ENCODE data around the gene XRCC3. TPM values are rescaled to one million over a fixed set of nuclear protein-coding genes. Genes with fewer than 3 reads are reported as not detected.

XRCC3 gene
- total RNA-seq, 4 donors from 2014 or later, result 11.6 to 42.9 (median 16.2) TPM

GRCh38 chr14:103700753-103701490 is 14.3 kb downstream of the XRCC3 start:
- peaks cover 0 to 29% (median 9%) of the 10 kb centered on the region in 4 donors for H3K4me1 ChIP-seq
- no peak for TF ChIP-seq POLR2A (IDR thresholded peaks at IDR 0.05)
- TF ChIP-seq CTCF (IDR thresholded peaks at IDR 0.05), result no peak
- H3K27ac ChIP-seq, result no peak overlapping the region
- H3K9me3 ChIP-seq, result no peaks in the 10 kb centered on the region
- no peaks in the 10 kb centered on the region for H3K27me3 ChIP-seq
- H3K4me3 ChIP-seq, result no peak overlapping the region
- peak in 1 of 3 donors; percentile 46 for DNase-seq
- H3K36me3 ChIP-seq, result peaks cover 0 to 75% (median 0%) of the 10 kb centered on the region in 3 donors

DNA sequence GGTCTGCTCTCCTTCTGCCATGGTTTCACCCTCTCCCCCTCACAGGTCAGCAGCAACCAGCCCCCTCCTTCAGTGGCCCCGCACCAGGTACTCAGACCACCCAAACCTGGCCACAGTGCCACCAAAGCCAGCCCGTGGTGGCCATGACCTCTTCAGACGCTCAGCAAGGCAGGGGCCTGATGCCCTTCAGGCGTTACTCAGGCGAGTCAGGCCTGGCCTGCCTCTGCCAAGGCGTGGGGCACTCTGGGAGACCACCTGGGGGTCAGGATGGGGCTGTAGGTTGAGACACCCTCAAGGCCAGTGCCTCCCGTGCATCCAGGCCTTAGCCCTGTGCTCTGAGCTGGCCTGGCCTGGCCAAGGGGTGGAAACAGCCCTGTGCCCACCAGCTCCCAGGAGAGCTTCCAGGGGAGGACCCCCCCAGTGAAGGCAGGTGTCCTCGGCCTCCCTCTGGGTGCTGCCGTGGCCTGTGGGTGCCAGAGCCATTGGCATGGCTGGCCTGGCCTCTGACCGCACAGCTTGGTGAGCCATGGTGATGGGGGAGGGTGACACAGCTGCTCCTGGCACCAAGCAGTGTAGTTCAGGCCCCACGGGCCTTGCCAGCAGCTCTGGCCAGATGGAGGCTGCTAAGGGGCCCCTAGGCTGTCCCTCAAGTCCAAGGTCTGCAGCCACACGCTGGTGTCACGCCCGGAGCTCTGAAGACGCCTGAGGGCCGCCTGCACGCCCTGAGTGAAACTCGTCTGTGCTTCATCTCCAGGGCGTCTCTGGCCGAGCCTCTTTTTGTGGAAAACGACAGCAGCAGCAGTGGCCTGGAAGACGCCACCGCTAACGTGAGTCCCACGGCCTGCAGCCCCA is 15.1 kb downstream of the XRCC3 start:
- Histone ChIP-seq H3K27ac (no peak overlapping the region), H3K9me3 (no peaks in the 10 kb centered on the region), H3K4me3 (no peak overlapping the region), H3K27me3 (no peaks in the 10 kb centered on the region), H3K36me3 (peaks cover 0 to 77% (median 0%) of the 10 kb centered on the region in 3 donors), H3K4me1 (peaks cover 0 to 33% (median 9%) of the 10 kb centered on the region in 4 donors)
- TF ChIP-seq POLR2A (IDR thresholded peaks at IDR 0.05) (no peak), CTCF (IDR thresholded peaks at IDR 0.05) (no peak)
- DNase-seq, result peak in 1 of 3 donors; percentile 47

DNA sequence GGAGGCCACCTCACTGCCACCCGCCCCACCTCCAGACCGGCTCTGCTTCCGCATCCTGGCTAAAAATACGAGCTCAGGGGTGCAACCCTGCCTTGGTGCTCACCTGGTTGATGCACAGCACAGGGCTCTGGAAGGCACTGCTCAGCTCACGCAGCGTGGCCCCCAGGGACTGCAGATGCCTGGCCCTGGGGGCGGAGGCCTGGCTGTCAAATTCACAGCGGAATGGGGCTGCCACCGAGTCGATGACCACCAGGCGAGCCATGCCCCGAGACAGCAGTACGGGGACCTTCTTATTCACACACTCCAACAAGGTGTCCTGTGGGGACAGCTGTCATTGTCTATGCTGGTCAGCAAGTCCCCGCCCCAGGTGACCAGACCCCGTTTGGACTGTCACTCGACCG is 16.0 kb downstream of the XRCC3 start:
- Histone ChIP-seq H3K4me1 (peaks cover 0 to 33% (median 9%) of the 10 kb centered on the region in 4 donors), H3K4me3 (no peak overlapping the region), H3K36me3 (peaks cover 0 to 83% (median 0%) of the 10 kb centered on the region in 3 donors), H3K9me3 (no peaks in the 10 kb centered on the region), H3K27me3 (no peaks in the 10 kb centered on the region), H3K27ac (peak overlapping the region in 2 of 4 donors; percentile 47 to 48)
- TF ChIP-seq POLR2A (IDR thresholded peaks at IDR 0.05), result no peak
- no peak for TF ChIP-seq CTCF (IDR thresholded peaks at IDR 0.05)
- DNase-seq, result no peak

GRCh38 chr14:103698380-103699260 is 16.6 kb downstream of the XRCC3 start:
- peak; percentile 66 to 82 (median 76) for DNase-seq
- peaks cover 0 to 88% (median 0%) of the 10 kb centered on the region in 3 donors for H3K36me3 ChIP-seq
- H3K4me1 ChIP-seq, result peaks cover 0 to 33% (median 9%) of the 10 kb centered on the region in 4 donors
- peak overlapping the region in 2 of 4 donors; percentile 47 to 48 for H3K27ac ChIP-seq
- H3K9me3 ChIP-seq, result no peaks in the 10 kb centered on the region
- TF ChIP-seq CTCF (IDR thresholded peaks at IDR 0.05), result no peak
- no peak for TF ChIP-seq POLR2A (IDR thresholded peaks at IDR 0.05)
- no peaks in the 10 kb centered on the region for H3K27me3 ChIP-seq
- H3K4me3 ChIP-seq, result no peak overlapping the region
